Naive thymus-derived CD4-positive, alpha-beta T cell (primary cell): ENCODE data around the gene MBD5. TPM values are rescaled to one million over a fixed set of nuclear protein-coding genes. Genes with fewer than 3 reads are reported as not detected.

Experiments used
- ATAC-seq: fragments of 150-1000 bp; cut with Tn5 transposase; 2 replicates; pipeline ENCODE4 v1.10.0; 2021; ENCODE audit warnings: mild to moderate bottlenecking, moderate library complexity
- CTCF ChIA-PET: fragments of 350-600 bp; sonication (Branson Sonifier 250); formaldehyde crosslinking; loops from one replicate; lab custom pipeline; 2021; ENCODE audit warnings: antibody characterized with exemption; lab: Charles Lee
- POLR2A ChIA-PET: fragments of 350-600 bp; sonication (Branson Sonifier 250); formaldehyde crosslinking; loops from one replicate; lab custom pipeline; 2021; ENCODE audit warnings: antibody characterized with exemption, inconsistent platforms; lab: Charles Lee
- DNase-seq, 9 donors: peaks; one replicate each; pipeline versions ENCODE4 v3.0.0 to v3.0.0-alpha.2; 2020 to 2022; ENCODE audit warnings: mixed read lengths in 1 of 9
- H3K27ac ChIP-seq: one replicate; pipeline ENCODE4 v1.7.0; 2013; ENCODE audit warnings: mild to moderate bottlenecking, low read depth, low read length, moderate library complexity
- H3K27me3 ChIP-seq, 2 donors: one replicate each; pipeline ENCODE4 v1.7.0; 2013; ENCODE audit warnings: low read length in 2 of 2, mild to moderate bottlenecking in 2 of 2, moderate library complexity in 2 of 2; ENCODE audit not compliant: control insufficient read depth in 2 of 2, insufficient read depth in 2 of 2
- H3K36me3 ChIP-seq, 3 experiments: 1 replicate in 2 of 3; 2 replicates in 1 of 3; pipeline ENCODE4 v1.7.0; 2013; ENCODE audit warnings: low read length in 3 of 3, mild to moderate bottlenecking in 3 of 3, moderate library complexity in 1 of 3; ENCODE audit not compliant: insufficient read depth in 3 of 3, control insufficient read depth in 2 of 3
- H3K4me1 ChIP-seq, 2 donors: one replicate each; pipeline ENCODE4 v1.7.0; 2013; ENCODE audit warnings: low read length in 2 of 2, mild to moderate bottlenecking in 2 of 2, moderate library complexity in 1 of 2; ENCODE audit not compliant: control insufficient read depth in 2 of 2, insufficient read depth in 2 of 2
- H3K4me3 ChIP-seq: 2 replicates; pipeline ENCODE4 v1.7.0; 2013; ENCODE audit warnings: mild to moderate bottlenecking, low read length
- H3K9me3 ChIP-seq, 3 experiments: 1 replicate in 2 of 3; 2 replicates in 1 of 3; pipeline ENCODE4 v1.7.0; 2013; ENCODE audit warnings: low read length in 3 of 3; ENCODE audit not compliant: control insufficient read depth in 2 of 3
- H3K27ac Mint-ChIP-seq, 9 donors: one replicate each; pipeline ENCODE4 v1.8.0; 2020 to 2022; ENCODE audit warnings: mixed read lengths in 9 of 9, mild to moderate bottlenecking in 8 of 9, moderate library complexity in 5 of 9, inconsistent platforms in 2 of 9
- H3K27me3 Mint-ChIP-seq, 5 donors: one replicate each; pipeline ENCODE4 v1.8.0; 2021 to 2022; ENCODE audit warnings: mixed read lengths in 5 of 5, mild to moderate bottlenecking in 1 of 5
- H3K36me3 Mint-ChIP-seq, 5 donors: one replicate each; pipeline ENCODE4 v1.8.0; 2020 to 2022; ENCODE audit warnings: mixed read lengths in 5 of 5, mild to moderate bottlenecking in 3 of 5, inconsistent platforms in 1 of 5
- H3K4me1 Mint-ChIP-seq, 7 donors: one replicate each; pipeline ENCODE4 v1.8.0; 2020 to 2022; ENCODE audit warnings: mixed read lengths in 7 of 7, mild to moderate bottlenecking in 3 of 7, inconsistent platforms in 1 of 7
- H3K4me3 Mint-ChIP-seq, 10 donors: one replicate each; pipeline ENCODE4 v1.8.0; 2020 to 2022; ENCODE audit warnings: mild to moderate bottlenecking in 10 of 10, mixed read lengths in 10 of 10, moderate library complexity in 6 of 10, inconsistent platforms in 2 of 10
- H3K9me3 Mint-ChIP-seq, 11 donors: one replicate each; pipeline ENCODE4 v1.8.0; 2020 to 2022; ENCODE audit warnings: mixed read lengths in 11 of 11, mild to moderate bottlenecking in 4 of 11, inconsistent platforms in 1 of 11, moderate library complexity in 1 of 11
- intact Hi-C, 2 donors: fragments of 100-400 bp; cut with micrococcal nuclease; formaldehyde crosslinking; loops; one replicate each; pipeline ENCODE4 v1.15.1; 2023
- polyA plus RNA-seq, 2 donors: library from polyadenylated mRNA; unstranded; fragments of 300-500 nt; fragmentation: Illumina TruSeq; gene quantifications; one replicate each; pipeline ENCODE4 v1.2.3, GENCODE V29; 2021
- total RNA-seq, 6 experiments: library from RNA in 5 of 6; stranded (reverse) in 5 of 6; gene quantifications; 1 replicate in 5 of 6; 2 replicates in 1 of 6; pipeline ENCODE4 v1.2.3 and lab custom pipeline; 2021 to 2026

MBD5 gene
- total and polyA plus RNA-seq, 7 experiments from 2014 or later: 14.6 to 76.8 (median 58.6) TPM

DNA sequence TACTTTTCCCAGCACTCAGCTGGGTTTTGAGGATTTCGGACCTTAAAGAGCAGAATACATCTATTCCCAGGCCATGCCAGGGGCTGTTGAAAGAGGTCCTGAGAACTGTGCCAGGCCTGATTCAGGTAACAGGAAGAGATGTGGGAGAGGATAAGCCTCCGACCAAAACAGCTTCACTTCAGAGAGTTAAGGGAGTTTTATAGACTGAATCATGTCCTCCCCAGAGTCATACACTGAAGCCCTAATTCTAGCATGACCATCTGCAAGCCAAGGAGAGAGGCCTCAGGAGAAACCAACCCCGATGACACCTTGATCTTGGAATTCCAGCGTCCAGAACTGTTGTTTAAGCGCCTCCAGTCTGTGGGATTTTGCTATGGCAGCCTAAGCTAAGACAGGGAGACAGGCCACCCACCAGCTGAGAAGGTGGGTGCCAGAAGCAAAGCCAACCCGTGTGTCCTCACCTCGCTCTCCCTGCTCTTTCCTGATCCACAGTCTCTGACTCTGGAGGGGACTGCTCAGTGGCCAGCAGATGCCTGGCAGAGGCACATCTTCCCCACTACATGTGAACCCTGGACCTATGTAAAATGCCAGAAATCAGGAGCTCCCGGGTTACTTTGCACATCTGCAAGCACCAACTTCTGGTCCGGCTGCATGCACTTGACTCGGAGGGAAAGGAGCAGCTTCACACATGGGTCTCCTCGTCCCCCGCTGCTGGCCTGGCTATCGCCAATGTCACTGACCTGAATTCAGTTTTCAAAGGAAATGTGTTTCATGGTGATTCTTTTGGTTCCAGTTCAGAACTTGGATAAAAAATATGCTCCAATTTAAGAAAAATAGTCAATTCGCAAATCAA, 506.8 kb downstream of the MBD5 start:
- Mint-ChIP-seq H3K27me3 (no peaks in the 10 kb centered on the region), H3K27ac (peak overlapping the region; percentile 85 to 98 (median 94)), H3K4me1 (peaks cover 53 to 98% (median 93%) of the 10 kb centered on the region in 7 donors), H3K36me3 (peaks cover 0 to 6% (median 0%) of the 10 kb centered on the region in 5 donors), H3K4me3 (peak overlapping the region; percentile 81 to 92 (median 86)), H3K9me3 (peaks cover 0 to 14% (median 0%) of the 10 kb centered on the region in 11 donors)
- H3K9me3 ChIP-seq: no peaks in the 10 kb centered on the region
- no peaks in the 10 kb centered on the region for H3K27me3 ChIP-seq
- peak overlapping the region; percentile 65 for H3K27ac ChIP-seq
- DNase-seq (peak in 1 of 9 donors; percentile 34), ATAC-seq (no peak)
- ChIA-PET POLR2A (interaction anchor here (0.6 to 4.8 kb wide), 12 partner anchors 11 to 538 kb away, joined by 3 to 38 read pairs (median 5); partner anchors contain the start of genes EPC2, MBD5 and ORC4), CTCF (interaction anchor here (0.7 to 2.0 kb wide), 5 partner anchors 10 to 591 kb away, joined by 3 to 18 read pairs (median 5); no protein-coding TSS in a partner anchor)
- peak overlapping the region; percentile 62 for H3K4me3 ChIP-seq
- peaks cover 46 to 78% of the 10 kb centered on the region in 2 donors for H3K4me1 ChIP-seq
- H3K36me3 ChIP-seq: no peaks in the 10 kb centered on the region
- intact Hi-C loops: loop anchor here (1.0 to 10.0 kb wide), 11 partner anchors 13 to 1230 kb away; partner anchors contain the start of genes KIF5C (in 1 of the 2), MMADHC (in 1 of the 2) and ORC4 (in 1 of the 2)

DNA sequence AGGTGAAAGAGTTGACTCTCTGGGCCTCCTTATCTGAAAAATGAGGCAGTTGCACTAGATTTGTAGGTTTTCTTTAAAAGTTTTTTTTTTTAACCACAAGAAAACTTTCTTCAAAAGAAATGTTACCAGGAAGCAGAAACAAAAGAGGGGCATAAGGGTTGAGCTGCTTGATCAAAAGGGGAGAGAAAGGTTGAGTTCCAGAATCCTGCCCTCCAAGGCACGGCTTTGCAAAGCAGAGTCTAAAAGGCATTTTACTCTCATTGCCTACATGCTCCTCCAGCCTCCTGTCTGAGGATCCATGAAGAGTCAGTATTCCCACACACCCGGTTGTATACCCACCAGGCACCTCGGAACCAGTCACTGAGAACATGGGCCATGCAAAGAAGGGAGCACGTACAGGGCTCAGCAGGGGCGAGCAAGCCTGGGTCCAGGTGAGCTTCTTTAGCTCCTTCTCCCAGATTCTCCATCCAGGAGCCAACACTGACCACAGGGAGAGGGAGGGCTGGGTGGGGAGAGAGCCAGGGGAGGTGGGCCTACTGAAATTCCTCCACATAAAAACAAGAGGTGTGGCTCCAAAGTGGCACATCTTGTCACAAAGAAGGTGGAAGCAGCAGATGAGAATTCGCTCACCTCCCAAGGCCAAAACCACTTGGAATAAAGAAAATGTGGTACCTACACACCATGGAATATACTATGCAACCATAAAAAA, 507.6 kb downstream of the MBD5 start:
- Mint-ChIP-seq H3K9me3 (peaks cover 0 to 11% (median 0%) of the 10 kb centered on the region in 11 donors), H3K4me1 (peaks cover 49 to 98% (median 91%) of the 10 kb centered on the region in 7 donors), H3K4me3 (peak overlapping the region; percentile 81 to 92 (median 86)), H3K27me3 (no peaks in the 10 kb centered on the region), H3K36me3 (peaks cover 0 to 6% (median 0%) of the 10 kb centered on the region in 5 donors), H3K27ac (peak overlapping the region; percentile 85 to 98 (median 94))
- peak; percentile 28 for ATAC-seq
- no peaks in the 10 kb centered on the region for H3K9me3 ChIP-seq
- peak overlapping the region; percentile 65 for H3K27ac ChIP-seq
- no peaks in the 10 kb centered on the region for H3K36me3 ChIP-seq
- H3K4me3 ChIP-seq: peak overlapping the region; percentile 62
- intact Hi-C loops: loop anchor here (1.0 to 10.0 kb wide), 11 partner anchors 12 to 1231 kb away; partner anchors contain the start of genes KIF5C (in 1 of the 2), MMADHC (in 1 of the 2) and ORC4 (in 1 of the 2)
- CTCF ChIA-PET: interaction anchor here (0.6 to 2.0 kb wide), 6 partner anchors 10 to 538 kb away, joined by 3 to 18 read pairs (median 4); no protein-coding TSS in a partner anchor
- DNase-seq: peak in 7 of 9 donors; percentile 51 to 85 (median 78)
- POLR2A ChIA-PET: interaction anchor here (0.6 to 4.8 kb wide), 9 partner anchors 10 to 539 kb away, joined by 3 to 38 read pairs (median 5); partner anchors contain the start of genes MBD5 and ORC4
- H3K27me3 ChIP-seq: no peaks in the 10 kb centered on the region
- H3K4me1 ChIP-seq: peaks cover 41 to 73% of the 10 kb centered on the region in 2 donors

DNA sequence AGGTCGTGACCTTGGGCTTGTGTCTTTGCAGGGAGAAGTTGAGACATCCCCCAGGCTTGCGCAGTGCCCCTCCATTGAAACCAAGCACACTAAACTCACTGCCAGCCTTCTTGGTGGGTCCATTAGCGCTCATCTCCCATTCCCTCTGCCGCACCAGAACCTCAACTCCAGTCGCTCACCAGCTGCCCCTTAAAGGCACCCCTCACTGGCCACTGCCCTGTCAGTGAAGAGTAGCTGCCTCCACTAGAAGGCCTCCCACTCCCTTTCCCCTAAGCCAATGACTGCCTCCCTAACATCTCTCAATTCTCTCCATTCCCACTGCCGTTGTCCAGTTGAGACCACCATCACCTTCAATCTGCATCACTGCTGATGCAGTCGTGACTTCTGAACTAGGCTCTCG, 508.9 kb downstream of the MBD5 start:
- H3K4me1 Mint-ChIP-seq: peaks cover 49 to 98% (median 91%) of the 10 kb centered on the region in 7 donors
- intact Hi-C loops: loop anchor here (2.0 to 10.0 kb wide), 6 partner anchors 73 to 1232 kb away; partner anchors contain the start of genes KIF5C (in 1 of the 2) and MMADHC (in 1 of the 2)
- peaks cover 0 to 9% (median 0%) of the 10 kb centered on the region in 11 donors for H3K9me3 Mint-ChIP-seq

DNA sequence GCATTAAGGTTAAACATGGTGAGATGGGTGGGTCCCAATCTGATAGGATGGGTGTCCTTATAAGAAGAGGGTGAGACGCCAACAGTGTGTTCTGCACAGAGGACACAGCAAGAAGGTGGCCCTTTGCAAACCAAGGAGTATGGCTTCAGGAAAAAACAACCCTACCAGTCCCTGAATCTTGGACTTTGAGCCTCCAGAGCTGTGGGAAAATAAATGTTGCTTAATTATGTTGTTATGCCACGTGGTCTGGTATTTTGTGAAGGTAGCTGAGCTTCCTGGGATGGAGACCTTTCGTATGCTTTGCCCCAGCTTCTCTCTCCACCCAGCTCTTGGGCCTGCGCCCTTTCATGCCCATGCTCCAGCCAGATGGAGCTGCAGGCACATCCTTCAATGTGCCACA, 509.5 kb downstream of the MBD5 start:
- H3K4me1 ChIP-seq: peaks cover 23 to 70% of the 10 kb centered on the region in 2 donors
- ChIA-PET POLR2A (interaction anchor here (1.0 to 4.8 kb wide), 3 partner anchors 23 to 510 kb away, joined by 3 to 32 read pairs (median 4); partner anchors contain the start of genes EPC2, MBD5 and ORC4), CTCF (no interaction called here)

More for the DNA sequence above, 508.9 kb downstream of the MBD5 start:
- Mint-ChIP-seq H3K4me3 (peak overlapping the region; percentile 50 to 92 (median 87)), H3K36me3 (peaks cover 0 to 6% (median 0%) of the 10 kb centered on the region in 5 donors), H3K27me3 (no peaks in the 10 kb centered on the region), H3K27ac (peak overlapping the region; percentile 78 to 98 (median 94))
- H3K4me1 ChIP-seq: peaks cover 29 to 72% of the 10 kb centered on the region in 2 donors
- peak overlapping the region; percentile 65 for H3K27ac ChIP-seq
- H3K9me3 ChIP-seq: no peaks in the 10 kb centered on the region
- no peaks in the 10 kb centered on the region for H3K36me3 ChIP-seq
- ChIA-PET POLR2A (interaction anchor here (1.0 to 4.8 kb wide), 4 partner anchors 9 to 509 kb away, joined by 3 to 38 read pairs (median 18); partner anchors contain the start of genes EPC2, MBD5 and ORC4), CTCF (interaction anchor here (0.6 to 1.8 kb wide), 3 partner anchors 8 to 35 kb away, joined by 3 to 5 read pairs (median 4); no protein-coding TSS in a partner anchor)
- H3K27me3 ChIP-seq: no peaks in the 10 kb centered on the region
- DNase-seq (no peak), ATAC-seq (no peak)
- no peak overlapping the region for H3K4me3 ChIP-seq

DNA sequence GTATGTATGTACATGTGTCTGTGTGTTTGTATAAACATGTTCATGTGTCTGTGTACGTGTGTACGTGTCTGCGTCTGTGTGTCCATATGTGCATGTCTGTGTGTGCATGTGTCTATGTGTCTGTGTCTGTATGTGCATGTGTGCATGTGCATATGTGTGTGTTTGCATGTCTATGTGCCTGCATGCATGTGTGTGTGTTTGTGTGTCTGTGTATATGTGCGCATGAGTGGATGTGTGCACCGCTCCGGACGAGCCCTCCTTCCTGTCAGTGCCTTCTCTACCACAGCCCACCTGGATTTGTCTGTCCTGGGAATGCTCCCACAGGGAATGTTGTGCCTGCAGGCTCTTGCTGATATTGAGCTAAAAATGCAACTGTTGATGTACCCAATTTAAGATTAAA, 510.3 kb downstream of the MBD5 start:
- intact Hi-C loops: no loop called here
- peaks cover 37 to 94% (median 86%) of the 10 kb centered on the region in 7 donors for H3K4me1 Mint-ChIP-seq
- no peak overlapping the region for H3K4me3 ChIP-seq
- peak overlapping the region in 3 of 10 donors; percentile 56 to 92 (median 59) for H3K4me3 Mint-ChIP-seq
- peaks cover 16 to 61% of the 10 kb centered on the region in 2 donors for H3K4me1 ChIP-seq
- H3K9me3 ChIP-seq: no peaks in the 10 kb centered on the region
- no peak for ATAC-seq
- no peaks in the 10 kb centered on the region for H3K36me3 Mint-ChIP-seq
- peak overlapping the region in 7 of 9 donors; percentile 1 to 98 (median 77) for H3K27ac Mint-ChIP-seq
- no peak overlapping the region for H3K27ac ChIP-seq
- ChIA-PET POLR2A (interaction anchor here (1.0 to 1.5 kb wide), 2 partner anchors 10 to 14 kb away, joined by 3 to 5 read pairs; no protein-coding TSS in a partner anchor), CTCF (interaction anchor here (1.3 kb wide), 1 partner anchor 20 kb away, joined by 3 read pairs; no protein-coding TSS in a partner anchor)
- DNase-seq: no peak
- no peaks in the 10 kb centered on the region for H3K36me3 ChIP-seq
- H3K27me3 ChIP-seq: no peaks in the 10 kb centered on the region
- peaks cover 0 to 2% (median 0%) of the 10 kb centered on the region in 11 donors for H3K9me3 Mint-ChIP-seq
- H3K27me3 Mint-ChIP-seq: no peaks in the 10 kb centered on the region

More for the DNA sequence above, 509.5 kb downstream of the MBD5 start:
- intact Hi-C loops: no loop called here
- ATAC-seq (no peak), DNase-seq (no peak)
- Mint-ChIP-seq H3K4me1 (peaks cover 44 to 98% (median 91%) of the 10 kb centered on the region in 7 donors), H3K36me3 (peaks cover 0 to 3% (median 0%) of the 10 kb centered on the region in 5 donors), H3K4me3 (peak overlapping the region in 6 of 10 donors; percentile 47 to 92 (median 72)), H3K9me3 (peaks cover 0 to 4% (median 0%) of the 10 kb centered on the region in 11 donors), H3K27ac (peak overlapping the region in 7 of 9 donors; percentile 85 to 98 (median 94)), H3K27me3 (no peaks in the 10 kb centered on the region)
- no peaks in the 10 kb centered on the region for H3K9me3 ChIP-seq
- H3K4me3 ChIP-seq: no peak overlapping the region
- peak overlapping the region; percentile 65 for H3K27ac ChIP-seq
- no peaks in the 10 kb centered on the region for H3K36me3 ChIP-seq
- H3K27me3 ChIP-seq: no peaks in the 10 kb centered on the region
